Measurements from ENCODE around the gene FAM200C. TPM values are rescaled to one million over a fixed set of nuclear protein-coding genes. Genes with fewer than 3 reads are reported as not detected.
"Not testable (repeated sequence)": the region's sequence is repeated elsewhere in the genome, so short reads cannot be mapped to it uniquely, and the experiment has no call there.

The FAM200C gene
- total RNA-seq: 1 to 10 TPM; 1.0 to 1.2 TPM

DNA sequence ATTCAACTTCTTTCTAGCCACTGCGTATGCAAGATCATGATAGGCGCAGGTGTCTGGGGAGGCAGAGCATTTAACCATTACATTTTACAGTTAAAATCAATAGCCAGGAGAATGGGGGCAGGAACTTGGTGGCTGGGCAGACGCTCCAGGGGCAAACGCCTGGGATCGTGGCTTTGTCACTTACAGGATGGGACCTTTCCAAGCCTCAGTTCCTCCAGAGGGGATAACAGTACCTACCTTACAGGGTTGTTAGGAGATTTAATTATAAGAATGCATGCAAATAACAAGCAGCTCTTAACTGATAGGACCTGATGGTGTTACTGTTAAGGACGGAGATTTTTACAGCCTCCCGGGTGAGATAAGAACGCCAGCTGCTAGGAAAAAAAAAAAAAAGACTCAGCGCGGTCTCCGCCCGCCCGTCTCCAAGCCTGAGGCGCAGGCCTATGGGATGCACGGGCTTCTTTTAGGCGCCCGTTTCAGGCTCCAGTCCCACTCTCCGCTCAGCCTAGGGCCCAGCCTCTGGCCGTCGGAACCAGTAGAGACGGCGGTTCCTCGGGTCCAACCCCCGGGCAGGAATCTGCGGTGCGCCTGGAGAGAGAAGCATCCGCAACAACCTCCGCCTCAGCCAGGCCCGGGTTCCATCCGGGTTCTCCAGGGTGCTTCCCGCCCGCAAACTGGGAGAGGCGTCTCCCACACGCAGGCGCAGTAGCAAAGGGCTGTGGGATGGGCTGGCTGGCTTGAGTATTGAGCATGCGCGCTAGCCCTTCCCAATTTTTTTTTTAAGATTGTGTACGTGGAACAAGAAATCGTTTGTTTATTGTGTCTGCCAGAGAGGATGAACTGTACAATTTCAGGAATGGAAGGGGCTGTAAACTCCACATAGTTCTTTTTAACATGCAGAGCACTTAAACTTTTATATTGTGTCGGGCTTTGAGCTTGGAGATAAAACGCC is at the start of gene FAM200C:
FAM200C (minus strand) TSS at position 653 of the 952 bp plus-strand sequence. CDS start 4,564 bp downstream, outside the sequence.
- POLR2A ChIA-PET: interaction anchor here (0.6 to 0.7 kb wide), 2 partner anchors 16 to 52 kb away, joined by 3 read pairs; no protein-coding TSS in a partner anchor
- CTCF ChIA-PET: interaction anchor here (0.6 to 1.3 kb wide), 2 partner anchors 19 to 40 kb away, joined by 3 read pairs; no protein-coding TSS in a partner anchor

DNA sequence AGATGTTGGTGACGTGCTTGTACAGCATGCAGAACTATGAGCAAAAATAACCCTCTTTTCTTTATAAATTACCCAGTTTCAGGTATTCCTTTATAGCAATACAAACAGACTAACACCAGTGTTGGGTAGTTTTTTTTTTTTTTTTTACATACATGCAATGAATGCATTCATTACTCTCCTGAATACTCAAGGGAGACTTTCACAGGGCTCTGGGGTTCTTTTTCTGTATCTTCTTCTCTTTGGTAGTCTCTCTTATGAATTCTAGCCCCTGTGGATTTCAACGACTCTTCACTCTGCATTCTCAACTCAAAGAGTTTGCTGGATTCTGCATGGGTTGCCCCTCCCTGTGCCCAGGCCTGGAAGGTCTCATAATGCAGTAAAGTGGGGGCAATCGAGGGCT is 49.6 kb upstream of the FAM200C start:
- CTCF ChIA-PET: interaction anchor here (0.7 to 2.4 kb wide), 2 partner anchors 18 to 45 kb away, joined by 3 to 5 read pairs; no protein-coding TSS in a partner anchor
- POLR2A ChIA-PET: no interaction called here

GRCh38 chr5:160448886-160449285 is 49.0 kb upstream of the FAM200C start:
- ChIA-PET POLR2A (interaction anchor here (0.7 kb wide), 1 partner anchor 20 kb away, joined by 5 read pairs; no protein-coding TSS in a partner anchor), CTCF (interaction anchor here (0.7 to 2.4 kb wide), 3 partner anchors 10 to 45 kb away, joined by 3 to 5 read pairs (median 4); no protein-coding TSS in a partner anchor)

GRCh38 chr5:160445751-160446150 is 45.9 kb upstream of the FAM200C start:
- POLR2A ChIA-PET: no interaction called here
- CTCF ChIA-PET: interaction anchor here (0.7 kb wide), 1 partner anchor 13 kb away, joined by 3 read pairs; no protein-coding TSS in a partner anchor

DNA sequence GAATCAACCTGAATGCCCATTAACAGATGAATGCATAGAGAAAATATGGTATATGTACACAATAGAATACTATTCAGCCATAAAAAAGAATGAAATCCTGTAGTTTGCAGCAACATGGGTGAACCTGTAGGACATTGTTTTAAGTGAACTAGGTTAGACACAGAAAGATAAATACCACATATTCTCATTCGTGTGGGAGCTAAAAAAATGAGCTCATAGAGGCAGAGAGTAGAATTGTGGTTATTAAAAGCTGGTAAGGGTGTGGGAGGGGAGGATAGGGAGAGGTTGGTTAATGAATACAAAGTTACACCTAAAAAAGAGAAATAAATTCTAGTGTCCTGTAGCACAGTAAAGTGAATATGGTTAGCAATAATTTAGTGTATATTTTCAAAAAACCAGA is 45.3 kb upstream of the FAM200C start:
- ChIA-PET CTCF (no interaction called here), POLR2A (no interaction called here)

DNA sequence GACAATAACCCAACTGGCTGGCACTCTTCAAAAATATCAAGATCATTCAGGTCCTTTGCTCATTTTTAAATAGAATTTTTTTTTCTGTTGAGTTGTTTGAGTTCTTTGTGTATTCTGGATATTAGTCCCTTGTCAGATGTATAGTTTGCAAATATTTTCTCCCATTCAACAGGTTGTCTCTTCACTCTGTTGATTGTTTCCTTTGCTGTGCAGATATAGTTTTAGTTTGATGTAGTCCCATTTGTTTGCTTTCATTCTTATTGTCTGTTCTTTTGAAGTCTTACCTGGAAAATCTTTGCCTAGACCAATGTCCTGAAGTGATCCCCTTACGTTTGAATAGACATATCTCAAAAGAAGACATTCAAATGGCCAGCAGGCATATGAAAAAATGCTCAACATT is 44.6 kb upstream of the FAM200C start:
- POLR2A ChIA-PET: no interaction called here
- CTCF ChIA-PET: interaction anchor here (1.5 kb wide), 1 partner anchor 14 kb away, joined by 3 read pairs; no protein-coding TSS in a partner anchor

DNA sequence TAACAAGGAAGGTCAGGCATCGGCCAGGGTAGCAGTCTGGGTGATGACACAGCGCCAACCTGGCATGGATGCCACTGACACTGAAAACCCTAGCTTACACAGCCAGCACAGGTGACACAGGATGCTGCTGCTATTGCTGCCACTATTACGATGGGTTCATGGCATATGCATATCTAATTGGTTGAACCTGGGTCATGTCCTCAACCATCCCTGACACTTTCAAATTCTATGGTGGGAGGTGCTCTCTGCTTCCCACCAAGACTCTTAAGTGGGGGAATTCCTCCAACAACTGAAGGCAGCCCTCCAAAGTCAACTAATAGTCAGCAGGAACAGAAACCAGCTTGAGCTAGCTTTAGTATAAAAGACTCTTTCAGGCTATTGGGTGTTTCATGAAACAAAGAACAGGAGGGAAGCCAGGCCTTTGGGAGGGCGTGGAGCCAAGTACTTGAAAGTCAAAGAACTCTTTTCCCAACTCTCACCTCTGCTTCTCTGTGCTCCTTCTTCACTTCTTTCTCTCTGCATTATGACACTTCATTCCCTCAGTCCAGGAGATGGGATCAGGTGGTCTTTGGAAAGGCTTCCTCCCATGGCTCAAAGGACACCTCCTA is 43.1 kb upstream of the FAM200C start:
- ChIA-PET CTCF (interaction anchor here (1.5 kb wide), 1 partner anchor 15 kb away, joined by 3 read pairs; no protein-coding TSS in a partner anchor), POLR2A (no interaction called here)

DNA sequence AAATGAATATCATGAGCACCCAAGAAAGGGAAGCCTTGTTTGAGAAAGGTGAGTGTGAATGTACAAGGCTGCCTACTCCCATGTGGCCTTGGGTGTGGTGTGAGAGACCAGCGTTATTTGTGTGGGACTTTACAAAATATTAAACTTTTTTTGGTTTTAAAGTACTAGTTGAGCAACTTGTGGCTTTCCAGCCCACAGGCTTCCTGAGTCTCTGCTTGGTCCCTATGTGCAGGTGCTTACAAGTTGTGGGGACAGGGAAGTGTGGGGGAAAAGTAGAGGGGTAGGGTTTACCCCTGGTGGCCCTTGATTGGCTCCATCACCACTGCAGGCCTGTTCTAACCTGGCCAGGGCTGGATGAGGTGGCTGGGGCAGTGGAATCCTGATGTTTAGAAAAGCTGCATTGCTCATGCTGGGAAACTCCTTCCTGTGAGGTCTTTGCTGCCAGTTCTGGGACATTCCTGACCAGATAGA is 41.5 kb upstream of the FAM200C start:
- ChIA-PET CTCF (interaction anchor here (1.1 to 3.7 kb wide), 2 partner anchors 25 to 65 kb away, joined by 3 to 27 read pairs; no protein-coding TSS in a partner anchor), POLR2A (no interaction called here)

DNA sequence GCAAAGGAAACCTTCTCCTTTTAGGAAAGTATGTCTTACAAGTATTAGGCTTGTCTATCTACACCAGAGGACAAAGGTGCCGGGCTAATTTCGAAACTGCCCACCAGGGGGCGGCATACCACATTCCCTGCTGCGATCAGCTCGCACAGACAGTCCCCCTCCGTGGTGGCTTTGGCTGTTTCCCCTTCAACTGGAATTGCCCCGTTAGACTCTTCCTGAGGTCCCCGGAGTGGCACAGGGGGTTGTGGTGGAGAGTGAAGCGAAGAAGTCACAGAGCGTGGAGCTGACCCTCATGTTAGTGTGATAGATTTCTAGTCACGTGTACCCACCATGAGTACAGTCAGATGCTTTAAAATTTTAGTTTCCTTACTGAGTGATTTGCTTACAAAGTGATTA is 39.3 kb upstream of the FAM200C start:
- POLR2A ChIA-PET: interaction anchor here (1.1 to 1.9 kb wide), 3 partner anchors 17 to 68 kb away, joined by 4 to 6 read pairs (median 6); partner anchors contain the start of gene PTTG1

DNA sequence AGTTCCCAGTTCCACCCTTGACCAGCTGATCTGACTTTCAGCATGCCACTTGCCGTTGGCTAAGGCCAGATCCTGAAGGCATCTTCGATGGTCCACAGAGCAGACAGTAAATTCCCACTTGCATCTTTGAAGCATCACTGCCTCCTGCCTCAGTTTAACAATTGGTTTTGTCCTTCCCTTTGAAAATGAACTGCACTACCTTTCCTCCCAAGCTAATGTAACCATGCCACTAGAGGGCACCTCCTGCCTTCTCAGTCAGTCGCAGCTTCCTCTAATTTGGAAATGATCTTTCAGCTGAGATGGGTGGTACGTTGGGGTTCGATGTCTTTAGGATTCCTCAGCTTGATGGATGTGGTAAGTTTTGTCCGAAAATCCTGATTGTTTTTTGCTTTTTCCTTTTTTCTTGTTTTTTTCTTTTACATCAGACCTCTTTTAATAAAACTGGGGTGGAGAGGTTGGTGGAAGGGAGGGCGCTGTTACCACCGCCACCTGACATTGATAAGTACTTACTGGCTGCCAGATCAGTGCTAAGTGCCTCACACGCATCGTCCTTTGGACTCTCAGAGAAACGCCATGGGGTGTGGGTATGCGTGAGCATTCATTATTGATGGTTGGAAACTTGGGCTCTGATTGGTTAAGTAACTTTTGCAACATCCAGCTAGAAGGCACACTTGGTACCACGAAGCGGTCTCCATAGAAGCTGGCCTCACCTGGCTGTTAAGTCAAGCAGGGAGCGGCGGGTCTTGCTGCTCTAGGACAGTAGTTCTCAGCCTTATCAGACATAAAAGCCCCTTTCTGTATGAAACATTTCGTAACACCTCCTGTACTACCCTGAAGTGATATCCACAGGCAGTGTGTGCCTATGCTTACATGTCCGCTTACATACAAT is 38.7 kb upstream of the FAM200C start:
- CTCF ChIA-PET: interaction anchor here (0.8 to 3.7 kb wide), 19 partner anchors 10 to 108 kb away, joined by 3 to 48 read pairs (median 6); partner anchors contain the start of genes PTTG1 and SLU7
- POLR2A ChIA-PET: interaction anchor here (0.8 to 1.9 kb wide), 3 partner anchors 16 to 68 kb away, joined by 3 to 6 read pairs (median 6); partner anchors contain the start of gene PTTG1

More for the DNA sequence above, 39.3 kb upstream of the FAM200C start:
- CTCF ChIA-PET: interaction anchor here (0.7 to 3.7 kb wide), 17 partner anchors 9 to 78 kb away, joined by 3 to 48 read pairs (median 6); partner anchors contain the start of genes FAM200C, PTTG1 and SLU7

DNA sequence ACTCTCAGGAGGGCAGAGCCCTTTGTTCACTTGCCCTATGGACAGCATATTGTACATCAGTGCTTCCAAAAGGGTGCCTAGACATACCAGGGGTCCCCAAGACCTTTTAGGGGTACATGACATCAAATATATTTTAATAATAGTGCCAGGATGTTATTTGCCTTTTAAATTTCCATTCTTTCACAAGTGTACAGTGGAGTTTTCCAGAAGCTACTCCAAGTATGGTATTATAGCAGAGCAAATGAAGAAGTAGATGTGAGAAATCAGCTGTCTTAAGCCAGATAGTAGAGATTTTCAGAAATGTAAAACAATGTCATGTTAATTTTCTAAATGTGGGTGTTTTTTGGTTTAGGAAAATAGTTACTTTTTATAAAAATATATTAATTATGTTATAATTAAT is 37.4 kb upstream of the FAM200C start:
- CTCF ChIA-PET: interaction anchor here (3.1 to 3.2 kb wide), 2 partner anchors 12 to 70 kb away, joined by 33 to 48 read pairs; partner anchors contain the start of gene PTTG1
- POLR2A ChIA-PET: no interaction called here

DNA sequence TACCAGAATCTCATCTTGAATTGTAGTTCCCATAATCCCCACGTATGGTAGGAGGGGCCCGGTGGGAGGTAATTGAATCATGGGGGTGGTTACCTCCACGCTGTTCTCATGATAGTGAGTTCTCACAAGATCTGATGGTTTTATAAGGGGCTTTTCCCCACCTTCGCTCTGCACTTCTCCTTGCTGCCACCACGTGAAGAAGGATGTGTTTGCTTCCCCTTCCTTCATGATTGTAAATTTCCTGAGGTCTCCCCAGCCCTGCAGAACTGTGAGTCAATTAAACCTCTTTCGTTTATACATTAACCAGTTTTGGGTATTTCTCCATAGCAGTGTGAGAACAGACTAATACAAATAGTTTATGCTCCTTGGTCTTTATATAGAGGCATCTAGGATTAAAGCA is 36.8 kb upstream of the FAM200C start:
- CTCF ChIA-PET, POLR2A ChIA-PET: not testable (repeated sequence)

DNA sequence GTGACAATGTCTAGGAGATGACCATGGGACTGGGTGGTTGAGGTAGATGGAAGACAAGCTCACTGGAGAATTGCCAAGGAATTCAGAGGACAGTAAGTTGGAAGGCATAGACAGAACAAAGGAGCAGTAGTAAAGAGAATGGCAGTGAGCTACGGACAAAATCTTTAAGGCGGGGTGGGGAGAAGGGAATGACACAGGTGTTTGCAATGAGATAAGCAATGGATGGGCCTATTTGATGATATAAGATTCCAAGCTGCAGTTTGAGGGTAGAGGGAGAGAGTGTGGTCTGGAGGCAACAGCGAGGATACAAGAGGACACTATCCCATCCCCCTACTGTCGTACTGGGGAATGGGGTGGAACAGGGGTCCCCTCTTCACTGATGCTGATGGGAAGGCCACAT is 36.2 kb upstream of the FAM200C start:
- POLR2A ChIA-PET: no interaction called here
- CTCF ChIA-PET: no interaction called here

DNA sequence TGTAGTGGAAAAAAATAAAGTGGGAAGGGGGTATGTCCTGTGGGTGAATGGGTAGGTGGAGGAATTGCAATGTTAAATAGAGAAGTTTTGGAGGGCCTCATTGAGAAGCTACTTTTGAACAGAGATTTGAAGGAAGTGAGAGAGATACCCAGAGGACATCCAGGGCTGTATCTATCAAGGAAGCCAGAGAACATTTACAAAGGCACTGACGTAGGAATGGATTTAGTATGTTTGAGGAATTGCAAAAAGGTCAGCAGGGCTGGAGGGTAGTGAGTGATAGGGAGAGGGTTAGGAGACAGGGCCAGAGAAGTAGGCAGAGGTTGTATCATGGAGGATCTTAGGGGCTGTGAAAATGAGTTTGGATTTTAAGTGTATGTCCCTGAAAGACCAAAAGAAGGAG is 35.7 kb upstream of the FAM200C start:
- POLR2A ChIA-PET: no interaction called here
- CTCF ChIA-PET: no interaction called here

DNA sequence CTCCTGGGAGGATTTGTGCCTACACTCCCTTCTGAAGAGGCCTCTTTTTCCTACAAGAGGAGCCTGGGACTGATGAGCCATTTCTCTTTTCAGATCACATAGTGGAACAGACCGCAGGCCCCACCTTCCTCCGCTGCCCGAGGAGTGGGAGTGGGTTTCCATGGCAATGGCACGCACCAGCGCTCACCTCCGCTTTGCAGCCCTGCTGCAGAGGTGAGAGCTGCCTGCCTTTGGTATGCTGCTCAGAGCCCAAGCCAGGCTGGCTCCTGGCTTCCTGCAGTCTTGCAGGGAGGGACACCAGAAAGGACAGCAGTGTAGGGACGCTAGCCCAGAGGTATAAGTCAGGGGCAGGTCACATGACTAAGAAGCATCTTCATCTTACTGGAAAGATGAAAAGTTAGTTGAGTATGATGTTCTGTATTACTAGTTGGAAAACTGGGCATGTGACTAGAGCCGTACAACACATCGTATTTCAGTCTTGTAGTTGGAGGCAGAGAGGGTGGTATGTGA is 34.2 kb upstream of the FAM200C start:
- ChIA-PET POLR2A (no interaction called here), CTCF (no interaction called here)

- CTCF ChIA-PET: interaction anchor here (0.6 kb wide), 1 partner anchor 13 kb away, joined by 3 read pairs; no protein-coding TSS in a partner anchor
- POLR2A ChIA-PET: no interaction called here
Observed at GRCh38 chr5:160432787-160433186, 32.9 kb upstream of the FAM200C start.

- CTCF ChIA-PET: no interaction called here
Observed at GRCh38 chr5:160432196-160432595, 32.3 kb upstream of the FAM200C start.

DNA sequence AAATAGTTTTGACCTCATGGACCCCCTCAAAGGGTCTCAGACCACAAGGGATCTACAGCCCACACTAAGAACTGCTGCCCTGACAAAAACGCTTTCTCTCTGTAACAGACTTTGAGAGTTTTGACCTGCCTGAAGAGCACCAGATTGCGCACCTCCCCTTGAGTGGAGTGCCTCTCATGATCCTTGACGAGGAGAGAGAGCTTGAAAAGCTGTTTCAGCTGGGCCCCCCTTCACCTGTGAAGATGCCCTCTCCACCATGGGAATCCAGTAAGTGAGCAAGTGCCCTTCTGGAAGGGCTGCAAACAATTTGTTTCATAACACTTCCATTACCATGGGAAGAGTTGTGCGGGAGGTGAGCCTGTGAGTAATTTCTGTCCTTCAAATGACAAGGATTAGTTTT is 27.8 kb upstream of the FAM200C start:
- ChIA-PET POLR2A (no interaction called here), CTCF (interaction anchor here (9.0 kb wide), 1 partner anchor 11 kb away, joined by 48 read pairs; no protein-coding TSS in a partner anchor)

More at GRCh38 chr5:160432196-160432595, 32.3 kb upstream of the FAM200C start:
- POLR2A ChIA-PET: no interaction called here
